ENCODE measurements around the gene AGXT.

The AGXT gene

GRCh38 chr2:240865391-240865790 is 3.2 kb upstream of the AGXT start:
- FAIRE-seq, result no peak
- no peak for DNase-seq (ENCODE audit: insufficient read length, low spot score)

GRCh38 chr2:240869109-240869955 is 708 bp downstream of the AGXT start:
- FAIRE-seq (no peak), DNase-seq (ENCODE audit: insufficient read length, low spot score) (no peak)

- FAIRE-seq (no peak), DNase-seq (ENCODE audit: insufficient read length, low spot score) (no peak)
These were observed 1.6 kb downstream of the AGXT start for GRCh38 chr2:240869956-240870875.

GRCh38 chr2:240871071-240871958 is 2.7 kb downstream of the AGXT start:
- FAIRE-seq (no peak), DNase-seq (ENCODE audit: insufficient read length, low spot score) (no peak)

GRCh38 chr2:240872317-240873097 is 3.9 kb downstream of the AGXT start:
- no peak for FAIRE-seq
- no peak for DNase-seq (ENCODE audit: insufficient read length, low spot score)

GRCh38 chr2:240873098-240873788 is 4.6 kb downstream of the AGXT start:
- no peak for DNase-seq (ENCODE audit: insufficient read length, low spot score)
- FAIRE-seq, result no peak

GRCh38 chr2:240873805-240874714 is 5.4 kb downstream of the AGXT start:
- DNase-seq (ENCODE audit: insufficient read length, low spot score), result no peak
- FAIRE-seq, result no peak

- no peak for DNase-seq (ENCODE audit: insufficient read length, low spot score)
These were observed 6.1 kb downstream of the AGXT start for GRCh38 chr2:240874715-240875227.

GRCh38 chr2:240875228-240876034 is 6.8 kb downstream of the AGXT start:
- no peak for FAIRE-seq
- DNase-seq (ENCODE audit: insufficient read length, low spot score), result no peak

More at GRCh38 chr2:240874715-240875227, 6.1 kb downstream of the AGXT start:
- FAIRE-seq, result no peak

- DNase-seq (ENCODE audit: insufficient read length, low spot score) (no peak), FAIRE-seq (no peak)
These were observed 7.4 kb downstream of the AGXT start for GRCh38 chr2:240876035-240876474.

- no peak for FAIRE-seq
- DNase-seq (ENCODE audit: insufficient read length, low spot score), result no peak
These were observed 8.0 kb downstream of the AGXT start for GRCh38 chr2:240876475-240877251.

- FAIRE-seq, result no peak
These were observed 9.1 kb downstream of the AGXT start for GRCh38 chr2:240877460-240878340.

GRCh38 chr2:240878341-240878936 is 9.8 kb downstream of the AGXT start:
- DNase-seq (ENCODE audit: insufficient read length, low spot score) (no peak), FAIRE-seq (no peak)

More at GRCh38 chr2:240877460-240878340, 9.1 kb downstream of the AGXT start:
- DNase-seq (ENCODE audit: insufficient read length, low spot score), result no peak

- no peak for FAIRE-seq
- DNase-seq (ENCODE audit: insufficient read length, low spot score), result no peak
These were observed 10.5 kb downstream of the AGXT start for GRCh38 chr2:240879105-240879504.

- DNase-seq (ENCODE audit: insufficient read length, low spot score), result no peak
- FAIRE-seq, result no peak
These were observed 13.3 kb downstream of the AGXT start for GRCh38 chr2:240881913-240882312.

Data from HTR-8/SVneo (cell line).